CD4-positive, alpha-beta T cell treated with Interleukin-17A for 1 hour (primary cell): Measurements from ENCODE around the gene MBNL2.

ENCODE experiments used
- DNase-seq: peaks from one replicate; pipeline ENCODE4 v3.0.0-alpha.2; 2020

MBNL2 gene

GRCh38 chr13:97235549-97236231 is 13.6 kb downstream of the MBNL2 start:
- no peak for DNase-seq

- no peak for DNase-seq
Observed at GRCh38 chr13:97237388-97237787, 15.3 kb downstream of the MBNL2 start.

GRCh38 chr13:97238432-97238831 is 16.3 kb downstream of the MBNL2 start:
- DNase-seq: no peak

DNA sequence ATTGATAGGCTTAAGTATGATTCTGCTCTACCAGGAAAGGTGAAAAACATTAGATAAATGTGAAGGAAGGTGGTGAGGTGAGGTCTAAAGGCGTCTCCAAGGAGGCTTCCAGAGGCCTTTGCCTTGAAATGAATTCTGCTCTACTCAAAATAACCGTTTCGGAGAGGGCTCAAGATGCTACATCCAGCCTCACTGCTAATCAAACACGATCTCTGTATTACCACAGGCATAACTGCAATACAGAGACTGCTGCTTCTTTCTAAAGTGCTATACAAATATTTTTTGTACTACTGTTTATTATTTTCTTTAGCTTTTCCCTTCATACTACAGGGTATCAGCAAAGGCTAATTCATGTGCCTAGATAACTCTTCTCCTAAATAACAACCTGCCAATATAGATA is 16.8 kb downstream of the MBNL2 start:
- peak; percentile 20 for DNase-seq

GRCh38 chr13:97239306-97239705 is 17.2 kb downstream of the MBNL2 start:
- no peak for DNase-seq

DNA sequence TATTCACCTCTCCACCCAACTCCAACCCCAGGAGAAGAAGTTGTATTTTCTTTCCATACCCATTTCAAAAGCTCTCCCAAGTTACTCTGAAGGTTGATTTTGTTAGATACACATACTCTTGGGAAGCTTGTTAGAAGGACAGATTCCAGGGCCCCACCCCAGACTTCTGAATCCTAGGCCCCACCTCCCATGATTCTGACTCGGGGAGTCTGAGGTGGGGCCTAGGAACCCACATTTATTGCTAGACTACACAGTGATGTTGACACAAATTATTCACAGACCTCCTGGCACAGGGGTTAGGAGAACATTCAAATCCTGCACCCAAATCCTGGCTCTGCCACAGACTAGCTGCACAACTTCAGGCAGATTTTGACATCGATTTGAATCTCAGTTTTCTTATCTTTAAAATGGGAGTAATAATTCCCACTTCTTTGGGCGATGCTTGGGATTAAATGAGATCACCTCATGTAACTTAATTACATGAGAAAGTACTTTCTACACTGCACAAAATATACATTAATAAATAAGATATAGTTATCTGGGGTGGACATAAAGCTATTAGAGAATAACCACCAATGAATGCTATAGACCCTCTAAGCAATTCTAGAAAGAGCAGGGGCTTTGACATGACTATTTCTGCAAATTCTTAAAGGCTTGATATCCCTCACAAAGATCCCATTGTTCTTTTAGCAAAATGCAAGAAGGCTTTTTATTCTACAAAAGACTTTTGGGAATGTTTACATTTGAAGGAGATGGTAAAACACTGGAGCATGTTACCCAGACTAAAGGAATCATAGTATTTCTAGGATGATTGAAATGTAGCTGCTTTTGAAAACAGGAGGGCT is 18.0 kb downstream of the MBNL2 start:
- DNase-seq: no peak

- no peak for DNase-seq
Observed at GRCh38 chr13:97240788-97241734, 18.9 kb downstream of the MBNL2 start.

- no peak for DNase-seq
Observed at GRCh38 chr13:97241761-97242160, 19.6 kb downstream of the MBNL2 start.

GRCh38 chr13:97242755-97243497 is 20.8 kb downstream of the MBNL2 start:
- DNase-seq: no peak

DNA sequence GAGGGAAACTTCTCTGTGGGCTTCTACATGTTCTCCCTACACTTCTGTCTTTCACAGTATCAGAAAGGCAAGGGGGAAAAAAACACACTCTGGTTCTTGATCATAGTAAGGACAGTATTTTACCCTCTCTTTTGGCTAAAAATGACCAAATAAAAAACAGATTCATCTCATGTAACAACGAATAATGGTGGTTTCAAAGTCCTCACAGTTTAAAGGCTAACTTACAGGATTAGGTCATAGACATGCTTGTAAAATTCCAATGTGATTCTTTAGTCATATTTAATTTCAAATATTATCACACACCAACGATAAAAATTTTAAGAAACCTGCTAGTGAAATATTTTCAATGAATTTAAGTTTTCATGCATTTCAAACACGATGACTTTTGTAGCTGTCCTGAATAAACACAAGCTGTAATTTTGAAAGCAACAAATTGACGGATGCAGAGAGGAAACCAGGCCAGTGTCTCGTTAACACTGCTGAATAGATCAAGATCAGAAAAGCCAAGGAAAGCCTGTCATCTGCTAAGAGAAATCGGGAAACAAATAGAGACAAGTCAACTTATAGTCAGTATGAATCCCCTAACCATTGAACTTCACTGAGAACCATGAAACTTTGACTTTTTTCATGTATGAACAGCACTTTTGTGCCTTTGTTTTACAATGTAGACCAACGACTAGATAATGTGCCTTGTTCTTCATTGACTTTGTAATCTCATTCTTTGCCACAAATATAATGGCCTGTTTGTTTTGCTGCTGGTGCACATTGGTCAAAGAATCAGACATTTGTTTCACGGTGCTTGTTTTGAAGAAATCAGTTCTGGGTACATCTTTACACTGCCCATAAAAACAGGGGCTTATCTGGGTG is 22.0 kb downstream of the MBNL2 start:
- no peak for DNase-seq

DNA sequence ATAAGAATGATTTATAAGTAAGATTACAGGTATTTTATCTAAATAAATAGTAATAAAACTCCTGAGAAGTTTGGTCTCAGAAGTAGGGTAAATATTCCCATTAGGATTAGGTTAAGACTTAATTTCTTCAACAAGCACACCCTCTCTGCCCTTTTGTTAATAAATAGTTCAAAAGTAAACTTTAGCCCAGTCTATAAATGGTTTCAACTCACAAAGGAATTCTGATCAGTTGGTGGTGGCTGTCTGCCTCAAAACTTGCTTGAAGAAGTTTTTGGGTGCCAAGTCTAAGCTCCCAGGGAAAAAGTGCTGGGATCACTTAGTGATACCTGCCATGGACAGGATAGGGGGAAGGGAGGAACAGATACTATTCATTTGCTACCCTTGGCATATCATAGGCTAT is 22.9 kb downstream of the MBNL2 start:
- no peak for DNase-seq

- no peak for DNase-seq
Observed at GRCh38 chr13:97246596-97247158, 24.5 kb downstream of the MBNL2 start.

GRCh38 chr13:97248243-97248642 is 26.1 kb downstream of the MBNL2 start:
- DNase-seq: no peak

DNA sequence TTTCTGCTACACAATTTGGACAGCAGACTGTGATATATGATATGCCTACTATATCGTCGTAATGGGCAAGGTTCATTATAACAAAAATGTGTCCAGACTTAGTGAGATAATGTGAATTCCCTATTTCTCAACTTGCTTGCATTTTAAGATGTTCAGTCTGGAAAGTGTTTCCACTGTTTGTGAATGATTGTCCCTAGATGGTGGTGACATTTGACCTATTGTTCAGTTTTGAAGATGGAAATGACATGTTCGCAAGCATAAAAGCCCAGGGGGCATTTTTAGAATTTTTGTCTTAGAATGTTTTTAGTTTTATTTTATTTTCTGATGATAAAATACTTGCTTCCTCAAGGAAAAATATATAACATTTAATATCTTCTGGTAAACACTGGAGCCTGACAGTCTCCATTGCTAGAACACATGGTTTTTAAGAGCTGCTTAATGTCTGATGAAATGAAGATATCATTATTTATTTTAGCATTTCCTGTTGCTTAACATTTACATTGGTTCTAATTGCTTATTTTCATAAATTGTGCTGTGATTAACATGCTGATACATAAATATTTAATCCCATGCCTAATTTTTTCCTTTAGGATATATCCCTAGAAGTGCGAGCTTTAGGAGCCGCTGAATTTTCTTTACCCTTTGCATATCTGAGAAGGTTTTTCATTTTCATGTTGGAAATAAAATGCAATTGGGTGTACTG is 27.1 kb downstream of the MBNL2 start:
- no peak for DNase-seq

DNA sequence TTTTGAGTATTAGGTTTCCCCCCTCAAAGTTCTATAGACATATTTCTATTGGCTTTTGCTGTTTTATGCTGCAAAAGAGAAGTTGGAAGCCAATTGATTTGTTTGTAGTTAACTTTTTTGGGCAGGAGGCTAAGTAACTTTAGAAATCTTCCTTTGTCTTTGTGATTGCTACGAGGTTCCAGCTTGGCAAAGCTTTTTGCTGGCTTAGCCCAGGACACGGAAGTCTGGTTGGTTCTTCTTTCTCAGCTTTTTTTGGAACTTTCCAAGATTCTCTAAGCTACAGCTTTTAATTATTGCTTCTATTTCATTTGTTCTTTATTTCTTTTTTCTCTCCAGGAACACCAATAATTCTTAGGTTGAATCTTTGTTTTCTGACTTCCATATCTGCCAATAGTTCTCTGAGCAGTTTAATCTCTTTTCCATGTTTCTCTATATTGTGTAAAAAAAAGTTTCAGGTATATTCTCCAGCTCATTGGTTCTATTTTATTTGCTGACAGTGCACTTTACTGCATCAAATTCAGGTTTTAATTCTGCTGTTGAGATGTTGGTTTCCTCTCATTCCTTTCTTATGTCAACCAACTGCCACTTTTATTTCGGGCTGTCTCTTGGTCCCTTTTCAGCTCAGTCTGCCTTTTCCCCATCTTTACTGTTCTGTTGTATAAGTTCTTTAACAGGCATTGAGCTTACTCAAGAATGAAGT is 27.8 kb downstream of the MBNL2 start:
- no peak for DNase-seq

DNA sequence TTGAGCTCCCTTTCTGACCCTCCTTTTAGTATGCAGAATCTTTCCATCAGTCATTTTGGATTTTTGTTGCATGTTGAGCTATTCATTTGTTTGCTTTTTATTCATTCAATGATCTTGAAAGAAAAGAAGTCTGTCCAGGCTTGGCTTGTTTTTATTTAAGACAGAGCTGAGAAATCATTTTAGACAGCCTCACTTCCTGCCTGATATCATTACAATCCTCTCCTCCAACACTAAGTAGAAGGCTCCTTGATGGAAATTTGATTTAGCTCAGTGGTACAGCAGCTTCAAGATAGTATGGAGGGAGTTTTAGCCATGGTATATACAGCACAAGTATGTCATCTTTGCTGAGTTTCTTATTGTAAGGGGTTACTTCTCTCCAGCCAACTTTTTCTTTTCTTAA is 28.4 kb downstream of the MBNL2 start:
- DNase-seq: no peak

DNA sequence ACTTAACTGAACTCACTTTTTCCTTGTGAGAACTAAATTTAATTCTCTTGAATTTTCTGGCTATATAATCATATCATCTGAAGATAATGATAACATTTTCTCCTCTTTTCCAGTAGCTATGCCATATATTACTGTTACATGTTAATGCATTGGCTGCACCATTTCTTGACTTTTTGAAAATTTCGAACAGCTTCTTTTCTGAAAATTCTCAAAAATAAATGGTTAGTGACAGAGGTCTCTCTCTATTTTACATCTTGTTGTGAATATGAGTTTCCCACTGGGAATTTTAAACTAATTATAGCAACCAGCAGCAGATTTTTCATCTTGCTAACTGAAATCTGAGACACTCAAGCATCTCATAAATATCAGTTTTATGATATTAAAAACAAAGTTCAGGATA is 30.6 kb downstream of the MBNL2 start:
- DNase-seq: no peak

DNA sequence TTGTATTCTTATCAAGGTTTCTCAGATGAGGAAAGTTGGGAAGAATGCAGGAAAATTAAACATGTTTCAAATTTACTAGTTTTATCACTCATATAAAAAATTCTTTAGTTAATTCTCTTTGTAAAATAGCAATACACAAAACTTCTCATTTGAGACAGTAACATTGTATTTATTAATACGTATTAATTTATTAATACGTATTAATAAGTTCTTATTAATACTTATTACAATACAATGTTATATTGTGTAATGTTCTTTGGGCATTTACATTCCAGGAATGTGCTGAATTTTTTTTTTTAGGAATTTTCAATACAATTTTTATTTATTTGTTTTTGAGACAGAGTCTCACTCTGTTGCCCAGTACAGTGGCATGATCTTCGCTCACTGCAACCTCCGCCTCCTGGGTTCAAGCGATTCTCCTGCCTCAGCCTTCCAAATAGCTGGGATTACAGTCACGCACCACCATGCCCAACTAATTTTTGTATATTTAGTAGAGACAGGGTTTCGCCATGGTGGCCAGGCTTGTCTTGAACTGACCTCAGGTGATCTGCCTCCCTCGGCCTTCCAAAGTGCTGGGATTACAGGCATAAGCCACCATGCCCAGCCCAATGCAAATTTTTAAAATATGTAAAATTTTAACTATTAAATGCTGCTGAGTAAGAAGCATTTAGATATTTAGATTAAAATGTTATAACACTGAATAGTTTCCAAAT is 31.6 kb downstream of the MBNL2 start:
- DNase-seq: no peak

DNA sequence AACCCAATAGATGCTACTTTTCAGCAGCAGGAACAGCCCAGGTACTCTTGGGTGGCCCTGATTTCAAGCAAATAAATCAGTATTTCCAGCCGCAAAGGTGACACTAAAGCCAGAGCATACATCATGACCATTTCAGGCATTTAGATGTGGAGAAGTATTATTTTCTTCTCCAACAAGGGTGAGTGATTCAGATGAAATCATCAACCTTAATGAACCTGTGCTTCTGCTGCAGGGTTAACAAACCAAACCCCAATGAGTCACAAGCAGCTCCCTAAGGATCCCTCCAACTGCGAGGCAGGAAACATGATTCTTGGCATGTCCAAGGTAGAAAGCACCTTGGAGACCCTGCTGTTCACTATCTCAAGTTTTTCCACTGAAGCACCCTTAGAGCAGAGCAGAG is 32.7 kb downstream of the MBNL2 start:
- no peak for DNase-seq
